Fibroblast of mammary gland (primary cell): ENCODE results near the gene RASAL1.

Source experiments
- DNase-seq: peaks from one replicate; pipeline ENCODE4 v3.0.0-alpha.2; 2010; ENCODE audit warnings: low read depth
- H3K4me3 ChIP-seq: 2 replicates; pipeline ENCODE4 v1.5.1; 2011; ENCODE audit warnings: low read depth, mild to moderate bottlenecking, low read length, moderate library complexity; ENCODE audit not compliant: control insufficient read depth
- CTCF ChIP-seq: conservative IDR thresholded peaks from 2 replicates; pipeline ENCODE4 v1.5.1; 2011; ENCODE audit warnings: low read depth, low read length, inconsistent platforms; ENCODE audit not compliant: control insufficient read depth, insufficient read depth

RASAL1 gene

DNA sequence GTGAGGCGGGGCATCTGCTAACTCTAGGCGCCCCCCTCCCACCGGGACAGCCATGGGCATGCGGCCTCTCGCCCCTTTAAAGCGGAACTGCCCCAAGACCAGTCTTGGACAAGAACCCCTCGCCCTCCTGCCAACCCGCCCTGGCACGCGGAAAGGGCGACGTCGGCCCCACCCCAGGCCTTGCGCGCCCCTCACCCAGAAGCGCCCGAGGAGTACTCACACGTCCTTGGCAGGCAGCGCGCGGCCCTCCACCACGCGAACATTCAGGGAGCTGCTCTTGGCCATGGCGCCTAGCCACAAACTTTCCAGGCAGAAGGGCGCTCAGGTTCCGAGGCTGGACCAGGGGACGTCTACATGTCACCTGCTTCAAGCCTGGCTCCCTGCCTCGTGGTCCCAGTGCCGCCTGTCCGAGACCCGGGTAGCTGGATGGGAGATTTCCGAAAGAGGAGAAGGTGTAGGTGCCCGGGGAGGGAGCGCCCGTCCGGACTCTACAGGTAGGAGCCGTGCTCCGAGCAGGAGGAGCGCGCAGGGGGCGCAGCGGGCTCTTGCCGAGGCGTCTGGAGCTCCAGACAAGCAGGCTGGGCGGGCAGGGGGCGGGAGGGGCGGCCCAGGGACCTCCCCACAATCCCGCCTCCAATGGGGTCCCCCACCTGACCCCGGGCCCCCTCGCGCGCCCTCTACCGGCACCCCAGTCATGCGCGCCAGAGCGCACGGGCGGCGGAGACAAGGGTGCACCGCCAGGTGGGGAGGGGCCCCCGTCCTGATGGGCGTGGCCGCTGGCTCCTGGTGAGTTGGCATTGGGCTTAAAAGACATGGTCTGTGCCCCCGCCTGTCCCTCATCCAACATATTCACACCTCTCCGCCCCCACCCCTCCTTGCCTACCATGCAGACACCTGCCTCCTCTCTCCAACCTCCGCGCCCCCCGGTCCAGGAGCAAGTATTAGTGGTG, at the start of gene RASAL1:
Gene RASAL1, minus strand, starts transcription at position 584 of the 950 bp plus-strand sequence. Its CDS starts 299 bp downstream, at position 285.
- H3K4me3 ChIP-seq: no peak within 1 kb of the TSS
- no peak for TF ChIP-seq CTCF
- DNase-seq: no peak

DNA sequence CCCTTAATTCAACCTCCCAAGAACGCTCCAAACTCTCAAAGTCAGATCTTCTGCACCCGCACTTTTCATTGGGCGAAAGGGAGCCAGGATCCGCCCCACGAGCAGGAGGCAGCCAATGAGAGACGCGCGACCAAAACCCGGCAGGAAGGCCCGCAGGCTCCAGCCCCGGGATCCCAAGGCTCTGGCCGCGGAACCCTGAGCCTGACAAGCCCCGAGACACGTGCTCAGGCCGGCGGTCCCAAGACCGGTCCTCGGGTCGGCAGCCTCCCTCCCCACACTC, 49.3 kb upstream of the RASAL1 start:
- TF ChIP-seq CTCF: no peak
- H3K4me3 ChIP-seq: peak overlapping the region; percentile 83
- DNase-seq: peak; percentile 88

GRCh38 chr12:113184098-113184899, 48.7 kb upstream of the RASAL1 start:
- TF ChIP-seq CTCF: no peak
- DNase-seq: no peak

DNA sequence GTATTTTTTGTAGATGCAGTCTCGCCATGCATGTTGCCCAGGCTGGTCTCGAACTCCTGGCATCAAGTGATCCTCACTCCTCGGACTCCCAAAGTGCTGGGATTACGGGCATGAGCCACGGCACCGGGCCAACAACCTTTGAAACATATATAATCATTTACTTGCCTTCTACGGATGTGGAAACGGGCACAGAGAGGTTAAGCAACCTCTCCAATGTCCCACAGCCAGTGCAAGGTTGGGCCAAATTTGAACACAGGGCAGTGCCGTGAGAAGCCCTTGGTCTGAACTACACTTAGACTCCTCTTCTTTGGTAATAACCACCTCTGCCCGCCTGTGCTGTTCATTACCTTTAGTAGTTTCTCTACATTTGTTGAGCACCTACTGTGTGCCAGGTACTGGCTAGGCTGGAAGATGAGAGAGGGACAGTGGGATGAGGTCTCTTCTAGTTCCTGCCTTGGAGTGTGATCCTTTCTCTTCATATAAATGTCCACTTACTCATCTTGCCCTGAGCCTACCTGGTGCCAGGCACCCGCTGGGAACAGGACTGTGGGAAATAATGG, 47.5 kb upstream of the RASAL1 start:
- no peak overlapping the region for H3K4me3 ChIP-seq
- DNase-seq: no peak
- TF ChIP-seq CTCF: no peak

More at GRCh38 chr12:113184098-113184899, 48.7 kb upstream of the RASAL1 start:
- H3K4me3 ChIP-seq: peak overlapping the region; percentile 83

- no peak for TF ChIP-seq CTCF
These were observed 46.4 kb upstream of the RASAL1 start for GRCh38 chr12:113181975-113182374.

GRCh38 chr12:113180333-113180732, 44.8 kb upstream of the RASAL1 start:
- peak; percentile 30 for DNase-seq
- H3K4me3 ChIP-seq: no peak overlapping the region

More at GRCh38 chr12:113181975-113182374, 46.4 kb upstream of the RASAL1 start:
- no peak overlapping the region for H3K4me3 ChIP-seq
- DNase-seq: no peak

More at GRCh38 chr12:113180333-113180732, 44.8 kb upstream of the RASAL1 start:
- no peak for TF ChIP-seq CTCF
